HG03095 (cell line): Measurements from ENCODE around the gene LENG9.
"Not testable (repeated sequence)": the region's sequence is repeated elsewhere in the genome, so short reads cannot be mapped to it uniquely, and the experiment has no call there.

Experiments
- ATAC-seq: cut with Tn5 transposase; IDR thresholded peaks from one replicate; pipeline ENCODE4 v1.9.1; 2021; ENCODE audit warnings: moderate library complexity; ENCODE audit not compliant: unreplicated experiment

LENG9 gene

DNA sequence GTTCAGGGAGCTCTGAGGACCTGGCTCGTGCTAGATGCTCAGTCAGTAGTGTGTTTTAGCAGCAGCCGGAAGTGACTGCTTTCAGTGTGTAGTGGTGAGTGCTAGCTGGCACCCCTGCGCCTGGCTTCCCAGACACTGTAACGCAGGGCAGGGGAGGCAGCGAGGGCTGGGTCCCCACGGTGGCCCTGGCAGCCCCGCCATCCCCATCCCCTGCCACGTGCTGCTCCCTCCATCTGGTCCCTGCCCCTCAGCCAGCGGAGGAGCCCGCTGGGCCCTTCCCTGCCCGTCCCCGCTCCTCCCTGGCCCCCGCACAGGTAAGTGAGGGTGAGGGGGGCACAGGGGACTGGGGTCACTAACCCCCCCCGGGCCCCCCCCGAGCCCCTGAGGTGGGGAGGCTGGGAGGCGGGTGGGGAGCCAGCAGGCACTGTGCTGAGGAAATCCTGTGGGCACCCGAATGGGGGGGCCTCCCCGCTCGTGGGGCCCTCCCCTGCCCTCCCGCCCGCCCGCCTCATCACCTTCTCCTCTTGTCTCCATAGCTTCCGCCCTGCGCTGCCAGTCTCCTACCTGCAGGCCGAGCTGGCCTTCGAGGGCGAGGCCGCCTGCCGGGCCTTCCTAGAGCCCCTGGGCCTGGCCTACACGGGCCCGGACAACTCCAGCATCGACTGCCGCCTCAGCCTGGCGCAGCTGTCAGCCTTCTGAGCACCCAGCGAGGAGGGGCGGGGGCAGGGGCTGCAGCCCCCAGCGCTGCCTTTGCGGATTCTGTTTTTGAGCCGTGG is 3.2 kb downstream of the LENG9 start:
- no peak for ATAC-seq

DNA sequence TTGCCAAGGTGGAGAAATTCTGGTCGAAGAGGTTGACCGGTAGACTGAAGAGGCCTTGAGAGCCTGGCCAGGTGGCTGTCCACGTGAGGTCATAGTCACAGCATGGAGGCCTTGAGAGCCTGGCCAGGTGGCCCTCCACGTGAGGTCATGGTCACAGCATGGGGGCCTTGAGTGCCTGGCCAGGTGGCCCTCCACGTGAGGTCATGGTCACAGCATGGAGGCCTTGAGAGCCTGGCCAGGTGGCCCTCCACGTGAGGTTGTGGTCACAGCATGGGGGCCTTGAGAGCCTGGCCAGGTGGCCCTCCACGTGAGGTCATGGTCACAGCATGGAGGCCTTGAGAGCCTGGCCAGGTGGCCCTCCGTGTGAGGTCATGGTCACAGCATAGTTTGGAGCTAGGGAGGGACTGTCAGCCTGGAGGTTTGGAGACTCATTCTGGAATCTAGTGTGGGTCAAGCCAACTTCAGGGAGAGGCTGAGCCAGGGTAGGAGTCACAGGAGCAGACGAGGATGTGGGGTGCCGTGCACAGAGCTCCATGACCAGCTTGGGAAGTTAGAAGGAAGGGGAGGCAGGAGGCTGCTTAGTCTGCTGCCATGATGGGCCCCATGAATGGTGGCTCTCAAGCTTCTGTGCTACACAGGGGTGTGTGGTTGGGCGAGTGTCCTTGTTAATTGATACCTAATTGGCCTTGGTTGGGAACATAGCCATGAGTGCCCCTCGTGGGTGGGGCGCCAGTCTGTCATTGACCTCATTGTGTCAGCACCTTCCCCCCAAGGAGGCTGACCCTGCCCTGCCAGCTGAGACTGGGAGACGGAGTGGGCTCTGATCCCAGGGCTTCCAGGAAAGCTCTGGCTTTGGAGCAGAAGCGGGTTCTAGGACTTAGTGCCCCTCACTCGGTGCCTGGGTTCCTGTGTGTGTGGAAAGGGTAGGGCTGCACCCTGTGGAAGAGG is 4.0 kb downstream of the LENG9 start:
- ATAC-seq, result no peak

GRCh38 chr19:54458648-54459281 is 4.8 kb downstream of the LENG9 start:
- no peak for ATAC-seq

DNA sequence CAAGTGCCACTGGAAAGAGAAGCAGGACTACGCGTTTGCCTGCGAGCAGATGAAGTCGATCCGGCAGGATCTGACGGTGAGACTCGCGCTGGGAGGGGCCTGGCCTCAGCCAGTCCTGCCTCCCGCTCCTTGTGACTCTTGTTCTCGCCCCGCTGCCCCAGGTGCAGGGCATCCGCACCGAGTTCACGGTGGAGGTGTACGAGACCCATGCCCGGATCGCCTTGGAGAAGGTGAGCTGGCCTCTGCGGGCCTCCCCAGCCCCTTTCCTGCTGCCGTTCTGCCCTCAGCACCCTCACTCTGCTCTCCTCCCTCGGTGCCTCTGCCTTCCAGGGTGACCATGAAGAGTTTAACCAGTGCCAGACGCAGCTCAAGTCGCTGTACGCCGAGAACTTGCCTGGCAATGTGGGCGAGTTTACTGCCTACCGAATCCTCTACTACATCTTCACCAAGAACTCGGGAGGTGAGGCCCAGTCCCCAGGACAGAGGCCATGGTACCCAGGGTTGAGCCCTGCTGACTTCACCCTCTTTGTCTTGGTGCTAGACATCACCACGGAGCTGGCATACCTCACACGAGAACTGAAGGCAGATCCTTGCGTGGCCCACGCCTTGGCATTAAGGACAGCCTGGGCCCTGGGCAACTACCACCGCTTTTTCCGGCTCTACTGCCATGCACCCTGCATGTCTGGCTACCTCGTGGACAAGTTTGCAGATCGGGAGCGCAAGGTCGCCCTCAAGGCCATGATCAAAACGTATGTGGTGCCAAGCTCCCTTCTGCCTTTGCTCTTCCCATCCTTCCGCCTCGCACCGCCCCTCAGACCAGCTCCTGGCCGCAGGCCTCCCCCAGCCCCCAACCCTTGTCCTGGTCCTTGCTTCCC is 5.6 kb downstream of the LENG9 start:
- no peak for ATAC-seq

DNA sequence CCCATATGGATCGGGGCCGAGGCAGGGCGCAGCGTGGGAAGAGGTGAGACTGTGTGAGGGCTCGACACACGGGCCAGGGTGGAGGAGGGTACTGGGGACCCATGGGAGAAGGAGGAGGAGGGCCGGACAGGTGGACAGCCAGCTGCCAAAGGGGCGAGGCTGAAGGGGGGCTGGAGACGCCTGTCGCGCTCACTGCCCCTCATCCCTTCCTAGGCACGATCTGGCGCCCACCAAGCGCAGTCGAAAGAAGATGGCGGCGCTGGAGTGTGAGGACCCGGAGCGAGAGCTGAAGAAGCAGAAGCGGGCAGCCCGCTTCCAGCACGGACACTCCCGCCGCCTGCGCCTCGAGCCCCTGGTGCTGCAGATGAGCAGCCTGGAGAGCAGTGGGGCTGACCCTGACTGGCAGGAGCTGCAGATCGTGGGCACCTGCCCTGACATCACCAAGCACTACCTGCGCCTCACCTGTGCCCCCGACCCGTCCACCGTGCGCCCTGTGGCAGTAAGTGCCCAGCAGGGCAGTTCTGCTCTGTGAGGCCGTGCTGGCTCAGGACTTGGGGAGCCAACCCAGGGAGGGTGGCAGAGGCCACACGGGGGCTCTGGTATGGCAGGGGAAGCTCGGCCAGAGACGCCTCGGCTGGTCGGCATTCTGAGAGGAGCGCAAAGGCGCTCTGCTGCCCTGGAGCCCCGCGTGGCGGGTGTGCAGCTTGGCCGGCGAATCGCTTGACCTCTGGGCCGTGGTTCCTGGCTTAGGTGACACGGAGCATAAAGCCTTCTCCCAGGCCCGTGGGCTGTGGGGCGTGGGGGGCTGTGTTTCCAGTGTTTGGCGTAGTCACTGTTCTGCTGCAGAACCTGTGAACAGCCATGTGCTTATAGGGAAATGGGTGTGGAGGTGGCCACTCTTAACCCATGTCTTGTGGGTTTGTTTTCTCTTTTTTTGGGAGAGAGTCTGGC is 6.9 kb downstream of the LENG9 start:
- ATAC-seq, result no peak

DNA sequence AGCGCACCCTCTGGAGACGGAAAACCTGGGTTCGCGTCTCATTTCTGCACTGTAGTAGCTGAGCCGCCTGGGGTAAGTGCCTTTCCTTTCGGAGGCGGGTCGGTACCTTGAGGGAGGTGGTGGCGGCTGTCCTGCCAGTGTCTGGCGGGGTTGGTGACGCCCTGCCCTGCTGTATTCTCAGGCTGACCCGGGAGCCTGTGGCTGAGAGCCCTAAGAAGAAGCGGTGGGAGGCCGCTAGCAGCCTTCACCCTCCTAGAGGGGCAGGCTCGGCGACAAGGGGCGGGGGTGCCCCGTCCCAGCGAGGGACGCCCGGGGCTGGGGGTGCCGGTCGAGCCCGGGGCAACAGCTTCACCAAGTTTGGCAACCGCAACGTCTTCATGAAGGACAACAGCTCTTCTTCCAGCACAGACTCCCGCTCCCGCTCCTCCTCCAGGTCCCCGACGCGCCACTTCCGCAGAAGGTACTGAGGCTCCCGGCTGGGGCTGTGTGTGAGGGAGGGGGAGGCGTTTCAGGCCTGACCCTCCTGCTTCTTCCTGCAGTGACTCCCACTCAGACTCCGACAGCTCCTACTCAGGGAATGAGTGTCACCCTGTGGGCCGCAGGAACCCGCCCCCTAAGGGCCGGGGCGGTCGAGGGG is 7.7 kb downstream of the LENG9 start:
- ATAC-seq, result no peak

GRCh38 chr19:54454781-54455675 is 8.6 kb downstream of the LENG9 start:
- ATAC-seq, result no peak

DNA sequence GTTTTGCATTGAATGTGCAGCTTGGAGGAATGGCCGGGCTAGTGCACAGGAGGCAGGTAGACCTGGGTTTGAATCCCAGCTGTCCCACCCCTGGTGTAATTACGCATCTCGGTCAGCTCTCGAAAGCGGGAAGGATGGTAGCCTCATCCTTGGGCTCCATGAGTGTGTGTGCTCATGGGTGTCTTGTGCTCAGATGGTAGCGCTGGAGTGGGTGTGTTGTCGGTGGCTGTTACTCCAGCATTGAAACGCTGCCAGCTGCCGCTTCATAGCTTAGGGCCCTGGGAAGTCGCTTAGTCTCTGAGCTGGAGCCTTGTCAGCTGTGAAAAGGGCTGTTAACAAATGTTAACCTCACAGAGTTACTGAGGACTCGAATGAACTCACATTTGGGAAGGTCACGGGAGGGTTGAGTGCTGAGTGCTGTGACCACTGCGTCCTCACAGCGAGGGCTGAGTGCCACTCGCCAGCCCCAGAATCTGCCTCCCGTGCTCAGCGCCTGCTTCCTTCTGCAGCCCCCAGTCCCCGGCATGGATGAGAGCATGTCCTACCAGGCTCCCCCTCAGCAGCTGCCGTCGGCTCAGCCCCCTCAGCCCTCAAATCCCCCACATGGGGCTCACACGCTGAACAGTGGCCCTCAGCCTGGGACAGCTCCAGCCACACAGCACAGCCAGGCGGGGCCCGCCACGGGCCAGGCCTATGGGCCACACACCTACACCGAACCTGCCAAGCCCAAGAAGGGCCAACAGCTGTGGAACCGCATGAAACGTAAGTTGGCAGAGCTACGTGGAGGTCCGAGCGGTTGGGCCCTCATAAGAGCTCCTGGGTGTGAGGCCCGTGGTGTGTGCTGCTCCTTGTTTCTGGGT is 9.4 kb downstream of the LENG9 start:
- ATAC-seq, result no peak

GRCh38 chr19:54452626-54453025 is 11.0 kb downstream of the LENG9 start:
- ATAC-seq, result no peak

GRCh38 chr19:54451997-54452396 is 11.6 kb downstream of the LENG9 start:
- ATAC-seq, result no peak

DNA sequence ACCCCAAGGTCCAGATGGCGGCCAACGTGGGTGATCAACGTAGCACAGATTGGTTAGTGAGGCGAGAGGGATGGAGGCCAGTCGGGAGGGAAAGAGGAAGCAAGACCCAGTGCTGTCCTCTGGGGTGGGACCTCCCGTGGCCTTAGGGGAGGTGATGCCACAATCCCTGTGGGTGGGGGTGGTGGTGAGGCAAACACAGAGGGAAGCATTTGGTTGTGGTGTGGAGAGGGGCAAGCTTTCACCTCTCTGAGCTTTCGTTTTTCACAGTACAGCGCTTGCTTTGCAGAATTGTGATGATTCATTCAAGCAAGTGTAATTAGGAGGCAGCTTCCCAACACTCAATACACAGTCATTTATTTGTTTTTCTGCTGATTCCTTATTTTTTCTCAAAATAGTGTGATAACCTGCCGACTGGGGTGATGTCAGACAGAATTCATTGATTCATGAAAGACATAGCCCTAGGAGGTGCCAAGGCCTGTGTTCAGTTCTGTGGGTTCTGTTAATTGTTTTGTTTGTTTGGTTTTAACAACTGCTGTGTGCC is 12.2 kb downstream of the LENG9 start:
- no peak for ATAC-seq

DNA sequence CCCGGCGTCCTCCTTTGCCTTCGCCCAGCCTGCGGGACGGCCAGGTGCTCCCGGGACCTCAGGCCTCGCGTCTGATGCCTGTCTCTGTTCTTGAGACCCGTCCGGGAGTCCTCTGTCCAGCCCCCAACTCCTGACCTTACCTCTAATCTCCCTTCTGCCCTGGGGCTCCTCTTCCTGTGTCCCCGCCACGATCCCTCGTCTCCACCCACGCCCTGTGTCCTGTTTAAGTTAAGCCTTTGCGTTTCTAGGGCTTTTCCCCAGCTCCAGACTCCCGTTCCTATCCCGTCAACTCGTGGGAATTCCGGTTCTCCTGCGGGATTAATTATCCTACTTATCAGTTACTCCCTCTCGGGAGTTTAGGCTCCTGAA is 13.9 kb downstream of the LENG9 start:
- no peak for ATAC-seq

DNA sequence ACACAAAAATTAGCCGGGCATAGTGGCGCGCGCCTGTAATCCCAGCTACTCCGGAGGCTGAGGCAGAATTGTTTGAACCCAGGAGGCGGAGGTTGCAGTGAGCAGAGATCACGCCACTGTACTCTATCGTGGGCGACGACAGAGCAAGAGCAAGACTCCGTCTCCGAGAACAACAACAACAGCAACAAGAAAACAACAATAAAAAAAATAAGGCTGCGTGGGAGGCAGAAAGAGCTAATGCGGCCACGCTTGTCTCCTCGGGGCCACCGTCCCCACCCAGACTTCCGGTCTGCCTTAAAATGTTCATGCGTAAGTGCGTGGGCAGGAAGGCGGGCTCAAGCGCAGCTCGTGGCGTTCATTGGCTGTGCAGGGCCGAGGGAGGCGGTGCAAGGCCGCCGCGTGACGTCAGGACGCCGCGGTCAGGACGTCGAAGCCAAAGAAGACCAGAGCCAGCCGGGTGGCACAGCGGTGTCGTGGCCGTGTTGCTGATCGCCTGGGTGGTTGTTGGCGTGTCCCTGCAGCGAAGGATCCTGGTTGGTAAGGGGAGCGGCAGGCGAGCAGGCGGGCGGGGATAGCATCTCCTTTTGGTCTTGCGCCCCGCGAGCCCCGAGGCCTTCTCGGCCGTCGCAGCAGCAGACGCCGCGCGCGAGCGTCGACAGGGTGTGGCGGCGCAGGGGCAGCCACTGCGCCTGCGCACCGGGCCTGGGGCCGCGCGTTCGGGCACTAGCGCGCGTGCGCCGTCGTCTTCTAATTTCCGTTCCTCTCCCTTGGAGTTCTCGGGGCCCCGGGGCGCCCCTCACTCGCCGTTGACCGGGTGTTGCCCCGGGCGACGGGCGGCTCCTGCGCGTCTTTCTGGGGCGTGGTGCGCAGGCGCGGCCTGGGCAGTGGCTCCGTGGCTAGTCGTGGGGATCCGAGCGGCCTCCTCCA is 14.5 kb downstream of the LENG9 start, which contains the start of gene LENG8:
TSS of gene LENG8 (plus strand) at position 426 of the 927 bp plus-strand sequence. CDS start 2,146 bp downstream, outside the sequence.
- ATAC-seq, result peak; percentile 81

GRCh38 chr19:54448040-54448773 is 15.4 kb downstream of the LENG9 start:
- no peak for ATAC-seq

GRCh38 chr19:54446349-54446748 is 17.2 kb downstream of the LENG9 start:
- ATAC-seq, result not testable (repeated sequence)
